Breast epithelium (tissue), 3 donors: Measurements from ENCODE around the gene DEPP1.

Source experiments
- CTCF ChIP-seq, 3 donors: fragments of 450-650 bp; IDR thresholded peaks; one replicate each; pipeline ENCODE4 v1.5.1; 2016 to 2017; ENCODE audit warnings: antibody characterized with exemption in 3 of 3, mild to moderate bottlenecking in 3 of 3, moderate library complexity in 3 of 3
- POLR2A ChIP-seq: fragments of 450-650 bp; IDR thresholded peaks from one replicate; pipeline ENCODE4 v1.6.1; 2016; ENCODE audit warnings: antibody characterized with exemption, mild to moderate bottlenecking, moderate library complexity
- POLR2AphosphoS5 ChIP-seq, 3 donors: sonication (generic); formaldehyde crosslinking; IDR thresholded peaks; one replicate each; pipeline ENCODE4 v1.6.1; 2017; ENCODE audit warnings: antibody characterized with exemption in 3 of 3

GRCh38 chr10:44965651-44966097, 12.9 kb downstream of the DEPP1 start:
- TF ChIP-seq CTCF (IDR thresholded peaks at IDR 0.05), result no peak
- TF ChIP-seq POLR2AphosphoS5 (IDR thresholded peaks at IDR 0.05), result no peak
- TF ChIP-seq POLR2A, result no peak
